Fibroblast of gingiva (primary cell): ENCODE results near the gene ZNF606.

ENCODE experiments used
- DNase-seq: peaks from one replicate; pipeline ENCODE4 v3.0.0-alpha.2; 2011; ENCODE audit warnings: low read depth

ZNF606 gene

DNA sequence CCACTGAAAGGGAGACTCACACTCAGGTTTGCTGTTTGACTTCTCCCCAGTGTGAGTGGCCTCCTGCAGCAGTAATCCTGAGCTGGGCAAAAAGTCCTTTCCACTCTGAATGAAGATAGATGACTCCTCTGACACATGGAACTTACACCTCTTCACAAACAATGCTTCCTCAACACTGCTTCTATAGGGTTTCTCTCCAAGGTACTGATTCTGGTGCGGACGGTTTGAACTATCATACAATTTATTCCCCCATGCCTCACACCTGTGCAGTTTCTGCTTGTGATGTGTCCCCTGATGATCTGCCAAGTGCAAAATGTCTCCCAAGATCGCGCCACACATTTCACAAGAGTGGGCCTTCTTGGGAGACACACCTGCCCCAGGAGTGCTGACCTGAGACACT is 75.0 kb downstream of the ZNF606 start:
- DNase-seq = no peak
